Activated T-helper 17 cell treated with anti-CD3 and anti-CD28 coated beads, Interleukin-2, amount 50 U/mL, for 72 hours (primary cell): ENCODE measurements around the gene PPHLN1. TPM values are rescaled to one million over a fixed set of nuclear protein-coding genes. Genes with fewer than 3 reads are reported as not detected.

ENCODE experiments used
- ATAC-seq: fragments of 150-1000 bp; cut with Tn5 transposase; replicated peaks from 2 replicates; pipeline ENCODE4 v1.10.0; 2021; ENCODE audit warnings: mild to moderate bottlenecking, moderate library complexity
- H3K27ac Mint-ChIP-seq: one replicate; pipeline ENCODE4 v1.8.0; 2022; ENCODE audit warnings: mixed read lengths
- H3K27me3 Mint-ChIP-seq: one replicate; pipeline ENCODE4 v1.8.0; 2022; ENCODE audit warnings: mixed read lengths
- H3K36me3 Mint-ChIP-seq: one replicate; pipeline ENCODE4 v1.8.0; 2022; ENCODE audit warnings: low read depth, mild to moderate bottlenecking, mixed read lengths
- H3K4me1 Mint-ChIP-seq: one replicate; pipeline ENCODE4 v1.8.0; 2022; ENCODE audit warnings: mixed read lengths
- H3K4me3 Mint-ChIP-seq: one replicate; pipeline ENCODE4 v1.8.0; 2022; ENCODE audit warnings: mild to moderate bottlenecking, mixed read lengths
- H3K9me3 Mint-ChIP-seq: one replicate; pipeline ENCODE4 v1.8.0; 2022; ENCODE audit warnings: mixed read lengths
- total RNA-seq, 2 donors: library from RNA; stranded (reverse); gene quantifications; one replicate each; pipeline ENCODE4 v1.2.3, GENCODE V29; 2022

Gene PPHLN1
- total RNA-seq, 2 donors from 2014 or later: 77.0 to 94.0 TPM

DNA sequence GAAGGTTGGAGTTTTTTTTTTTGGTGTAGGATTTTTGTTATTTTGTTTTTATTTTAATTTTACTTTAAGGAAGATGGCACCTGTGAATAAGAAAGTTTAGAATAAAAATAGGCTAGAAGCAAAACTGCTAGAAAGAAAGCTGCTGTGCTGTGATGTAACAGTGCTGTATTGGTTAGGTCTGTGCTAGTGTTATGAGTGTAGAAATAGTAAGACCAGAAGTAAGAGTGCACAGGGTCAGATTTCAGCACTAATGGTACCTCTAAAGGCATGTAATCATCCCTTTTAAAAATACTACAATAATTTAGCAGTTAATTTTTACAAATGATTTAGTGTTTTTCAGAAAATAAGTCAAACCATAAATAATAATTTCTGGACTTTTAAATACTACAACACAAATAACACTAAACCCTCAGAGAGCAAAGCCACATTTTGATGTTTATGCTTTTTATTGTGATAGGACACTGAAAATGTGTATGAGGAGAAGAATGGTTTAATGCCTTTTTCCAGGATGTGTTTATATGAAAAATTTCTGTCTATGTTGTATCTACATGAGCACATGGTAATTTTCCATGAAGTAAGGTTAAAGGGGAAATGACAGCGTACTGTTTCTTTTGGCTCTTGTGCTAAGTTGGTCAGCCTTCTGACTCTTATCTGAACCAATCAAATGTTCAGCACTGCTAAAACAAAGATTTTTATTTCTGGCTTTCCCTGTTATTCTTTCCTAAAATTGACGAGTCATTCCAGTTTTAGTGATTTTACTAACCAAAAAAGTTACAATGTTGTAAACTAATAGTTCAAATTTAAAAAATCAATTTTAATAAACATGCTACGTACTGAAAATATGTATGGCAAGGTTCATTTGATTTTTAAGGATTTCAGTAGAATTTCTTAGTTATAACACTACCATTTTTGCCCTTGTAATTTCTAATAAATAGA, 96.1 kb downstream of the PPHLN1 start:
- Mint-ChIP-seq H3K4me3 (no peak overlapping the region), H3K9me3 (no peaks in the 10 kb centered on the region), H3K4me1 (peaks cover 16% of the 10 kb centered on the region), H3K27me3 (no peaks in the 10 kb centered on the region), H3K36me3 (peaks cover 45% of the 10 kb centered on the region), H3K27ac (no peak overlapping the region)
- peak; percentile 64 for ATAC-seq

DNA sequence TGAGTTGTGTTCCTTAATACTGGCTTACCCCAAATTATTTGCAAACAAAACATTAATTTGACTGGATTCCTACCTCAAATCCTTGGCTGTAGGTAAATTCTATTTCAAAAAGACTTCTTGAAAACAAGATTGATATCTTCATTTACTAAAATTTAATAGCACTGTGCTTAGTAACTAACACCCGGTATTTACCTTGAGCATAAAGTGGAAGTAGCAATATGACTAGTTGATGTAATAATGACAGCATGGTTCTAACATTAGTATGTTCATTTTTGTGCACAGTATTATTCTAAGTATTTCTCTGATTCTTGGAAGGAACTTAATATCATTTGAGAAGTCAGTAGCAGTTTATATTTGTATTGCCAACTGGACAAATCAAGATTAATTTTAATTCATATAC, 96.8 kb downstream of the PPHLN1 start:
- no peak overlapping the region for H3K4me3 Mint-ChIP-seq
- H3K4me1 Mint-ChIP-seq: peaks cover 20% of the 10 kb centered on the region
- H3K27ac Mint-ChIP-seq: no peak overlapping the region
- no peaks in the 10 kb centered on the region for H3K27me3 Mint-ChIP-seq
- H3K36me3 Mint-ChIP-seq: peaks cover 48% of the 10 kb centered on the region
- ATAC-seq: no peak
- no peaks in the 10 kb centered on the region for H3K9me3 Mint-ChIP-seq

- peak overlapping the region; percentile 37 for H3K4me3 Mint-ChIP-seq
- H3K36me3 Mint-ChIP-seq: peaks cover 54% of the 10 kb centered on the region
- no peak overlapping the region for H3K27ac Mint-ChIP-seq
- H3K4me1 Mint-ChIP-seq: peaks cover 12% of the 10 kb centered on the region
- H3K27me3 Mint-ChIP-seq: no peaks in the 10 kb centered on the region
- peak; percentile 97 for ATAC-seq
- no peaks in the 10 kb centered on the region for H3K9me3 Mint-ChIP-seq
Measured at GRCh38 chr12:42426746-42427145, 100.8 kb downstream of the PPHLN1 start.

GRCh38 chr12:42428850-42429249, 102.9 kb downstream of the PPHLN1 start:
- Mint-ChIP-seq H3K27me3 (no peaks in the 10 kb centered on the region), H3K27ac (no peak overlapping the region), H3K9me3 (no peaks in the 10 kb centered on the region), H3K4me1 (peaks cover 12% of the 10 kb centered on the region), H3K4me3 (no peak overlapping the region), H3K36me3 (peaks cover 63% of the 10 kb centered on the region)
- no peak for ATAC-seq

DNA sequence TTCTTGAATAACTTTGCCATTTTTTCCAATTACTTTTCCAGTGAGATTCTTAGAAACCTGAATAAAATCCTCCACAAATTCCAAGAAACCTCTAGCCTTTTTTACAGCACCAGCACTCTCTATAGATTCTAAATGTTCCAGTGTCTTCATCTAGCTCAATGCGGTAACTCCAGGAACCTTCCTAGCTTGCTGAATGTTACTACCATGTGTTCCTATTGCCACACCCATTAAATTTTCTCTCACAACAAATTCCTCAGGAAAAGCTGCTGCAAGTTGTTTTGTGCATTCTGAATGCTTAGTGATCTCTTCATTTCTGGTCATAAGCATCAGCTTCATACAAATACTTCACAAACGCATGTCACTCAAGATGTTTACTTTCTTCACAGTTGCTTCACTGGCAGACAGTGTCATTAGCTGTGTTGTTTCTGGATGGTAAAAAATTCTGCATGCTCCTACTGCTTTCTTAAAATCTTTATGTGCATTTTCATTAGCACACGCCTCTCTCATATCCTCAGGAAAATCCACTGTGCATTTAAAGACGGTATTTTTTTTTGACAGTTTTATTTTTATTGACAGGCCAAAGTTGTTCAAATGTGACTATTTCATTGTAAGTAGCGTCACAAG, 106.7 kb downstream of the PPHLN1 start:
- Mint-ChIP-seq H3K4me1 (peaks cover 8% of the 10 kb centered on the region), H3K4me3 (no peak overlapping the region), H3K36me3 (peaks cover 55% of the 10 kb centered on the region), H3K27me3 (no peaks in the 10 kb centered on the region), H3K27ac (no peak overlapping the region), H3K9me3 (no peaks in the 10 kb centered on the region)
- ATAC-seq: no peak

DNA sequence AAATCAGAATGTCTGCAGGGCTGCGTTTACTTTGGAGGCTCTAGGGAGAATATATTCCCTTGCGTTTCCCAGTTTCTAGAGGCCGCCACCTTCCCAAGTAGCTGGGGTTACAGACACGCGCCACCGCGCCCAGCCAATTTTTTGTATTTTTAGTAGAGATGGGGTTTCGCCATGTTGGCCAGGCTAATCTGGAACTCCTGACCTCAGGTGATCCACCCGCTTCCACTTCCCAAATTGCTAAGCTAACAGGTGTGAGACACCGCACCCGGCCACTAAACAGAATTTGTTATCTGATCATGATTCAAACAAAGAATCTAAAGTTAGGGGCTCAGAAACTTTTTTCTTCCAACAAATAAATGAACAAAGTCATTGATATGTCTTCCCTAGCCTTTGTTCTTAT, 114.6 kb downstream of the PPHLN1 start:
- Mint-ChIP-seq H3K4me1 (peaks cover 4% of the 10 kb centered on the region), H3K4me3 (no peak overlapping the region), H3K27me3 (no peaks in the 10 kb centered on the region), H3K27ac (no peak overlapping the region), H3K9me3 (no peaks in the 10 kb centered on the region), H3K36me3 (peaks cover 84% of the 10 kb centered on the region)
- no peak for ATAC-seq

DNA sequence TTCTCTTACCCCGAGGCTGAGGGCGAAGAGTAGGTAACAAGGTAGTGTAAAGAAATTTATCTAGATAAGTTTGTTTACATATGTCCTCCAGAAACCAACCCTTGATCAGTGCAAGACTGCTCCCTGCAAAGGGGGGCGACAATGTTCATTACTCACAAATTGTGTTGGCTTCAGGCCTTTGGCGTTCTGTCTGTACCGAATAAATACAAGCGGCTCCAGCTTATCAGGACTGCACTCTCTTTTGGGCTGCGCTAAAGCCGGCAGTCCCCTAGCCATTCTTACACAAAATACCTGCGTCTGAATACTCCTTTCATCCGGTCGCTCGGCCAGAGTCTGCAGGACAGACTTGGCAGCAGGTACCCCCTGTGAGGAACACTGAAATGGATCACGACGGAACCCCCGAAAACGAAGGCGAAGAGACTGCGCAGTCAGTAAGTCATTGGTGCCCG, 116.4 kb downstream of the PPHLN1 start:
- Mint-ChIP-seq H3K27me3 (no peaks in the 10 kb centered on the region), H3K4me3 (no peak overlapping the region), H3K36me3 (peaks cover 90% of the 10 kb centered on the region), H3K27ac (no peak overlapping the region), H3K4me1 (no peaks in the 10 kb centered on the region), H3K9me3 (no peaks in the 10 kb centered on the region)
- ATAC-seq: no peak

DNA sequence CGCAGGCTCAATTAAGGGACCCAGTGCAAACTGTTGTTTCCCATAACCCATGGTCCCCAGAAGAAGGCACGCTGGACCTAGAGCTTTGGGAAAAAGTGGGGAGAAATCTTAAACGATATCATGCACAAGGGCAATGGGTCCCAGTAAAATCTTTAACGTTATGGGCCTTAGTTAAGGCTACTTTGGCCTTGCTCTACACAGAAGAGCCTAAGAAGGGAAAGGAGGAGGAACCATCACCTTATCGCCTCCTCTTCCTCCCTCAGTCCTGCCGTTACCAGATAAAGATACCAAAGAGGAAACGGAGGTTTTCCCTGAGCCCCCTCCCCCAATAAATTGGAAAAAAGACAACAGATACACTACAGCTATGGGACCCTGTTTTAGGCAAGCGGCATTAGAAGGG, 116.9 kb downstream of the PPHLN1 start:
- no peaks in the 10 kb centered on the region for H3K27me3 Mint-ChIP-seq
- H3K36me3 Mint-ChIP-seq: peaks cover 95% of the 10 kb centered on the region
- ATAC-seq: no peak
- no peaks in the 10 kb centered on the region for H3K9me3 Mint-ChIP-seq
- no peak overlapping the region for H3K4me3 Mint-ChIP-seq
- H3K4me1 Mint-ChIP-seq: no peaks in the 10 kb centered on the region
- no peak overlapping the region for H3K27ac Mint-ChIP-seq

DNA sequence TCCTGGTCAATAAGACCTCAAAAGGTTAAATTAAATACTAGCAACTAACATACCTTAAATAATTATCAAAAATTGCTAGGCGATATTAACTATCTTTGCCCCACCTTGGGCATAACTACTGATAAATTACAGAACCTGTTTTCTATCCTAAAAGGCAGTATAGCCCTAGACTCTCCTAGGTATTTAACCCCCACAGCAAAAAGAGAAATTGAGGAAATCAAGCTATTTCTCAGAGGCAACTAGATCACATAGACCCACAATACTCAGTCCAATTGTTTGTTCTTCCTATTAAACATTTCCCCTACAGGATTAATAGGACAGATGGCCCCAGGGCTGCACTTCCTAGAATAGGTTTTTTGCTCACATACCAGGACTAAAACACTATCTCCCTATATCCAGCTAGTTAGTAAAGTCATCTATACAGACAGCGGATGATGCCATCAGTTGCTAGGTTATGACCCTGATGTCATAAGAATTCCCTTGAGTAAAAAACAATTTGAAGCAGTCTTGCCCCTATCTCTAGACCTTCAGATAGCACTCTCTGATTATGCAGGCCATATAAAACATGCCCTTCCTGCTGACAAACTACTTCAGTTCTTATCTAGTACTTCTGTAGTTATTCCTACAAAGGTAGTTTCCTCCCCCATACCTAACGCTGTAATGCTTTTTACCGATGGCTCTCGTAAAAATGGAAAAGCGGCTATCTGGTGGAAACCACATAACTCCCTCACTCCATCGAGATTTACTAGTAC, 118.4 kb downstream of the PPHLN1 start:
- no peak for ATAC-seq
- no peaks in the 10 kb centered on the region for H3K9me3 Mint-ChIP-seq

GRCh38 chr12:42445891-42446290, 119.9 kb downstream of the PPHLN1 start:
- Mint-ChIP-seq H3K27me3 (no peaks in the 10 kb centered on the region), H3K9me3 (no peaks in the 10 kb centered on the region), H3K4me3 (no peak overlapping the region), H3K27ac (no peak overlapping the region), H3K36me3 (peaks cover 95% of the 10 kb centered on the region), H3K4me1 (no peaks in the 10 kb centered on the region)
- ATAC-seq: no peak

More for the DNA sequence above, 118.4 kb downstream of the PPHLN1 start:
- H3K27ac Mint-ChIP-seq: no peak overlapping the region
- H3K36me3 Mint-ChIP-seq: peaks cover 95% of the 10 kb centered on the region
- H3K4me3 Mint-ChIP-seq: no peak overlapping the region
- H3K27me3 Mint-ChIP-seq: no peaks in the 10 kb centered on the region
- H3K4me1 Mint-ChIP-seq: no peaks in the 10 kb centered on the region

GRCh38 chr12:42446761-42447160, 120.8 kb downstream of the PPHLN1 start:
- Mint-ChIP-seq H3K36me3 (peaks cover 88% of the 10 kb centered on the region), H3K27ac (no peak overlapping the region)

GRCh38 chr12:42447371-42447786, 121.4 kb downstream of the PPHLN1 start:
- ATAC-seq: no peak
- no peaks in the 10 kb centered on the region for H3K27me3 Mint-ChIP-seq
- H3K9me3 Mint-ChIP-seq: no peaks in the 10 kb centered on the region
- H3K36me3 Mint-ChIP-seq: peaks cover 82% of the 10 kb centered on the region
- no peak overlapping the region for H3K4me3 Mint-ChIP-seq
- H3K27ac Mint-ChIP-seq: no peak overlapping the region
- H3K4me1 Mint-ChIP-seq: no peaks in the 10 kb centered on the region

More at GRCh38 chr12:42446761-42447160, 120.8 kb downstream of the PPHLN1 start:
- no peaks in the 10 kb centered on the region for H3K27me3 Mint-ChIP-seq
- no peaks in the 10 kb centered on the region for H3K4me1 Mint-ChIP-seq
- no peaks in the 10 kb centered on the region for H3K9me3 Mint-ChIP-seq
- ATAC-seq: no peak
- H3K4me3 Mint-ChIP-seq: no peak overlapping the region

DNA sequence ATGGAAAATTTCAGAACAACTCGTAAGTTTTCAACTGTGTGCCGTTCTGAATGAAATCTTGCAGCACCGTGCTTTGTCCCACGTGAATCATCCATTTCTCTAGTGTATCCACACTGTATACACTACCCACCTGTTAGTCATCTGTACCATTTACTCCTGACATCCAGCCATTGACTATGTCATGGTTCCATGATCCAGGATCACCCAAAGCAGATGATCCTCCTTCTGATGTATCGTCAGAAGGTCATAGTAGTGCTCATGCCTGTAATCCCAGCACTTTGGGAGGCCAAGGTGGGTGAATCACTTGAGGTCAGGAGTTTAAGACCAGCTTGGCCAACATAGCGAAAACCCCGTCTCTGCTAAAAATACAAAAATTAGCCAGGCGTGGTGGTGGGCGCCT, 122.9 kb downstream of the PPHLN1 start:
- Mint-ChIP-seq H3K27me3 (no peaks in the 10 kb centered on the region), H3K4me1 (no peaks in the 10 kb centered on the region), H3K4me3 (no peak overlapping the region), H3K36me3 (peaks cover 67% of the 10 kb centered on the region), H3K27ac (no peak overlapping the region), H3K9me3 (no peaks in the 10 kb centered on the region)
- ATAC-seq: no peak

- Mint-ChIP-seq H3K27me3 (no peaks in the 10 kb centered on the region), H3K4me3 (no peak overlapping the region), H3K4me1 (no peaks in the 10 kb centered on the region), H3K9me3 (no peaks in the 10 kb centered on the region), H3K36me3 (peaks cover 53% of the 10 kb centered on the region), H3K27ac (no peak overlapping the region)
- ATAC-seq: no peak
Measured at GRCh38 chr12:42450248-42450647, 124.3 kb downstream of the PPHLN1 start.
